H1 (cell line): Measurements from ENCODE around the gene INPP5F. TPM values are rescaled to one million over a fixed set of nuclear protein-coding genes. Genes with fewer than 3 reads are reported as not detected.

Experiments used
- CTCF ChIA-PET: fragments of 300-600 bp; sonication (Branson Sonifier 250); formaldehyde crosslinking; loops from one replicate; lab custom pipeline; 2021; ENCODE audit not compliant: partially characterized antibody; lab: Charles Lee
- POLR2A ChIA-PET: fragments of 300-600 bp; sonication (Branson Sonifier 250); formaldehyde crosslinking; loops from one replicate; lab custom pipeline; 2021; ENCODE audit warnings: inconsistent platforms; ENCODE audit not compliant: partially characterized antibody; lab: Charles Lee
- DNase-seq, 2 experiments: peaks; one replicate each; pipeline versions ENCODE4 v3.0.0 to v3.0.0-alpha.2; 2010 to 2022; ENCODE audit warnings: low spot score in 2 of 2, low read depth in 1 of 2, mixed read lengths in 1 of 2
- FAIRE-seq: peaks from 2 replicates; lab custom pipeline; 2011; peaks lifted over from hg19 to GRCh38; lab: Jason Lieb, UNC
- H2AFZ ChIP-seq: 2 replicates; pipeline ENCODE4 v1.8.1; 2012; ENCODE audit warnings: low read length, inconsistent platforms
- H2AK5ac ChIP-seq: 2 replicates; pipeline ENCODE4 v1.6.1; 2013; ENCODE audit warnings: low read depth, low read length
- H2BK120ac ChIP-seq: replicated peaks from 2 replicates; pipeline ENCODE3; 2013; ENCODE audit warnings: low read depth, low read length, inconsistent platforms
- H2BK12ac ChIP-seq: 2 replicates; pipeline ENCODE4 v1.6.1; 2013; ENCODE audit warnings: low read depth, low read length
- H2BK15ac ChIP-seq: 2 replicates; pipeline ENCODE4 v1.6.1; 2013; ENCODE audit warnings: low read length
- H2BK20ac ChIP-seq: 2 replicates; pipeline ENCODE4 v1.6.1; 2013; ENCODE audit warnings: low read length
- H2BK5ac ChIP-seq: 2 replicates; pipeline ENCODE4 v1.6.1; 2013; ENCODE audit warnings: low read depth, low read length
- H3K14ac ChIP-seq: 2 replicates; pipeline ENCODE4 v1.6.1; 2013; ENCODE audit warnings: inconsistent platforms; ENCODE audit not compliant: insufficient read length
- H3K18ac ChIP-seq: 2 replicates; pipeline ENCODE4 v1.6.1; 2013; ENCODE audit warnings: low read length; ENCODE audit errors: extremely low read depth
- H3K23ac ChIP-seq: 2 replicates; pipeline ENCODE4 v1.6.1; 2013; ENCODE audit warnings: inconsistent platforms; ENCODE audit not compliant: insufficient read length
- H3K23me2 ChIP-seq: 2 replicates; pipeline ENCODE4 v1.6.1; 2013; ENCODE audit warnings: low read depth, low read length
- H3K27ac ChIP-seq: 2 replicates; pipeline ENCODE4 v1.6.1; 2011; ENCODE audit warnings: low read depth, low read length, inconsistent platforms
- H3K27me3 ChIP-seq, 4 experiments: replicated peaks in 1 of 4; 1 replicate in 1 of 4; 2 replicates in 3 of 4; pipeline versions ENCODE4 v1.6.1 to v1.8.1; 2011 to 2013; ENCODE audit warnings: low read length in 3 of 4, mild to moderate bottlenecking in 3 of 4, inconsistent platforms in 2 of 4, mixed read lengths in 2 of 4, moderate library complexity in 1 of 4; ENCODE audit not compliant: control insufficient read depth in 3 of 4, insufficient read depth in 3 of 4; ENCODE audit errors: extremely low read depth in 1 of 4
- H3K36me3 ChIP-seq, 4 experiments: 2 replicates each; pipeline versions ENCODE4 v1.6.1 to v1.8.1; 2011 to 2013; ENCODE audit warnings: mild to moderate bottlenecking in 4 of 4, low read length in 3 of 4, moderate library complexity in 2 of 4, control low read depth in 1 of 4, inconsistent platforms in 1 of 4; ENCODE audit not compliant: insufficient read depth in 4 of 4, control insufficient read depth in 2 of 4
- H3K4ac ChIP-seq: replicated peaks from 2 replicates; pipeline ENCODE3; 2013; ENCODE audit warnings: low read length, low read depth, mixed read lengths, inconsistent platforms; ENCODE audit not compliant: insufficient read length
- H3K4me1 ChIP-seq, 4 experiments: replicated peaks in 1 of 4; 1 replicate in 1 of 4; 2 replicates in 3 of 4; pipeline versions ENCODE4 v1.6.1 to v1.8.1; 2011 to 2013; ENCODE audit warnings: low read length in 3 of 4, inconsistent platforms in 2 of 4, mixed read lengths in 1 of 4; ENCODE audit not compliant: insufficient read depth in 4 of 4, control insufficient read depth in 3 of 4
- H3K4me2 ChIP-seq, 2 experiments: 2 replicates each; pipeline versions ENCODE4 v1.6.1 to v1.8.1; 2011 to 2013; ENCODE audit warnings: low read depth in 2 of 2, low read length in 2 of 2, control low read depth in 1 of 2, inconsistent platforms in 1 of 2, mild to moderate bottlenecking in 1 of 2; ENCODE audit not compliant: insufficient read depth in 1 of 2
- H3K4me3 ChIP-seq, 4 experiments: fragments of 200-600, 300-600 bp in 1 of 4; sonication (generic), shearing (Covaris generic), sonication (Bioruptor Twin) in 1 of 4; 2 replicates each; pipeline versions ENCODE4 v1.5.1 to v1.8.1; 2011 to 2016; ENCODE audit warnings: low read length in 4 of 4, low read depth in 3 of 4, control low read depth in 2 of 4, inconsistent platforms in 2 of 4, mild to moderate bottlenecking in 2 of 4, mixed read lengths in 1 of 4, moderate library complexity in 1 of 4; ENCODE audit not compliant: insufficient read depth in 2 of 4; ENCODE audit errors: extremely low read depth in 1 of 4
- H3K56ac ChIP-seq: replicated peaks from 2 replicates; pipeline ENCODE3; 2013; ENCODE audit warnings: low read depth, mild to moderate bottlenecking, mixed read lengths, low read length, inconsistent platforms; ENCODE audit not compliant: insufficient read length
- H3K79me1 ChIP-seq: 2 replicates; pipeline ENCODE4 v1.6.1; 2013; ENCODE audit warnings: low read depth, low read length, control low read depth
- H3K79me2 ChIP-seq, 2 experiments: 2 replicates each; pipeline versions ENCODE4 v1.6.1 to v1.8.1; 2012 to 2013; ENCODE audit warnings: low read length in 2 of 2, mild to moderate bottlenecking in 2 of 2, inconsistent platforms in 1 of 2; ENCODE audit not compliant: insufficient read depth in 2 of 2, control insufficient read depth in 1 of 2
- H3K9ac ChIP-seq, 4 experiments: replicated peaks in 1 of 4; 1 replicate in 1 of 4; 2 replicates in 3 of 4; pipeline versions ENCODE4 v1.6.1 to v1.8.1; 2011 to 2013; ENCODE audit warnings: low read depth in 3 of 4, low read length in 3 of 4, control low read depth in 2 of 4, mild to moderate bottlenecking in 2 of 4, moderate library complexity in 2 of 4, inconsistent platforms in 1 of 4; ENCODE audit errors: extremely low read depth in 1 of 4
- H3K9me3 ChIP-seq, 2 experiments: 2 replicates each; pipeline versions ENCODE4 v1.6.1 to v1.8.1; 2012 to 2013; ENCODE audit warnings: mild to moderate bottlenecking in 2 of 2, moderate library complexity in 2 of 2, control low read depth in 1 of 2, inconsistent platforms in 1 of 2, low read depth in 1 of 2, low read length in 1 of 2, mixed read lengths in 1 of 2; ENCODE audit not compliant: insufficient read depth in 2 of 2
- H4K20me1 ChIP-seq, 2 experiments: replicated peaks in 1 of 2; 2 replicates each; pipeline versions ENCODE3 to v1.8.1; 2011 to 2013; ENCODE audit warnings: inconsistent platforms in 2 of 2, low read length in 2 of 2, mild to moderate bottlenecking in 1 of 2; ENCODE audit not compliant: insufficient read depth in 2 of 2, control insufficient read depth in 1 of 2
- H4K5ac ChIP-seq: 2 replicates; pipeline ENCODE4 v1.6.1; 2013; ENCODE audit warnings: low read length, low read depth, mixed read lengths, inconsistent platforms; ENCODE audit not compliant: insufficient read length
- H4K8ac ChIP-seq: 2 replicates; pipeline ENCODE4 v1.8.0; 2013; ENCODE audit warnings: mild to moderate bottlenecking, moderate library complexity, low read length, inconsistent platforms; ENCODE audit not compliant: insufficient read depth; ENCODE audit errors: extremely low read depth
- H4K91ac ChIP-seq: replicated peaks from 2 replicates; pipeline ENCODE3; 2013; ENCODE audit warnings: low read length, mixed read lengths, inconsistent platforms; ENCODE audit not compliant: insufficient read length
- ASH2L ChIP-seq: fragments of 200-600, 300-600 bp; sonication (generic); IDR thresholded peaks from one replicate; pipeline ENCODE4 v1.7.1; 2017; ENCODE audit warnings: low read length
- CHD1 ChIP-seq: IDR thresholded peaks from 2 replicates; pipeline ENCODE4 v1.6.1; 2012; ENCODE audit warnings: low read depth, low read length, improper control_type of control experiment
- CHD2 ChIP-seq: IDR thresholded peaks from 2 replicates; pipeline ENCODE4 v1.6.1; 2012; ENCODE audit warnings: low read length, improper control_type of control experiment
- CREB1 ChIP-seq: IDR thresholded peaks from 2 replicates; pipeline ENCODE4 v1.6.1; 2012; ENCODE audit warnings: inconsistent platforms
- KDM1A ChIP-seq: fragments of 200-600, 300-600 bp; sonication (generic); IDR thresholded peaks from 2 replicates; pipeline ENCODE4 v1.7.1; 2016; ENCODE audit warnings: mild to moderate bottlenecking, low read length, borderline replicate concordance
- KDM5A ChIP-seq: fragments of 200-600 bp; IDR thresholded peaks from 2 replicates; pipeline ENCODE4 v1.7.1; 2012; ENCODE audit warnings: mild to moderate bottlenecking, low read length, inconsistent platforms, mixed read lengths
- PHF8 ChIP-seq: fragments of 200-600 bp; sonication (generic); conservative IDR thresholded peaks from 2 replicates; pipeline ENCODE4 v1.7.1; 2012; ENCODE audit warnings: low read depth, mild to moderate bottlenecking, inconsistent platforms, low read length, moderate library complexity
- POLR2AphosphoS5 ChIP-seq: IDR thresholded peaks from 2 replicates; pipeline ENCODE4 v1.6.1; 2011; ENCODE audit warnings: low read depth, low read length
- POU5F1 ChIP-seq: IDR thresholded peaks from 2 replicates; pipeline ENCODE4 v1.6.1; 2011; ENCODE audit warnings: low read depth, mild to moderate bottlenecking, low read length, moderate library complexity
- RAD21 ChIP-seq, 2 experiments: IDR thresholded peaks in 1 of 2; conservative IDR thresholded peaks in 1 of 2; 2 replicates each; pipeline ENCODE4 v1.6.1; 2011; ENCODE audit warnings: low read depth in 2 of 2, low read length in 2 of 2, improper control_type of control experiment in 1 of 2, inconsistent platforms in 1 of 2, mild to moderate bottlenecking in 1 of 2, moderate library complexity in 1 of 2
- RBBP5 ChIP-seq: IDR thresholded peaks from 2 replicates; pipeline ENCODE4 v1.7.1; 2012; ENCODE audit warnings: low read depth, mild to moderate bottlenecking, inconsistent platforms, low read length, moderate library complexity, borderline replicate concordance
- RFX5 ChIP-seq: IDR thresholded peaks from 2 replicates; pipeline ENCODE4 v1.6.1; 2011; ENCODE audit warnings: low read depth, low read length, improper control_type of control experiment, borderline replicate concordance
- ZNF274 ChIP-seq: IDR thresholded peaks from 2 replicates; pipeline ENCODE4 v1.7.0; 2012; ENCODE audit warnings: low read length, borderline replicate concordance; ENCODE audit errors: extremely low read depth
- WGBS, 2 experiments: shearing (Covaris generic) in 1 of 2; methylation state at CpG; one replicate each; pipeline versions ENCODE4 v1.1.6 to v1.1.7; 2013 to 2015; ENCODE audit warnings: low lambda C conversion rate in 2 of 2, mixed read lengths in 2 of 2, inconsistent platforms in 1 of 2, low coverage in 1 of 2, missing lambda C conversion rate in 1 of 2; ENCODE audit not compliant: insufficient replicate concordance in 2 of 2, insufficient coverage in 1 of 2, insufficient read length in 1 of 2; ENCODE audit errors: extremely low coverage in 1 of 2, missing lambda C conversion rate in 1 of 2; 5-methylcytosine and 5-hydroxymethylcytosine counted together
- polyA plus RNA-seq, 7 experiments: library from polyadenylated mRNA; depleted of rRNA in 3 of 7; stranded (reverse) in 5 of 7; unstranded in 2 of 7; fragments of >200 nt in 5 of 7; fragments of 200-250 nt in 2 of 7; gene quantifications; 1 replicate in 5 of 7; 2 replicates in 1 of 7; 4 replicates in 1 of 7; pipeline versions ENCODE4 v1.2.1 to v1.2.3, GENCODE V29; 2011 to 2013; ENCODE audit warnings: missing spikeins in 2 of 7, mixed read lengths in 2 of 7
- total RNA-seq: library from RNA; stranded (reverse); fragmentation: NEBNext Ultra II Directional; extraction: Animal tissue kit (Norgen Biotek cat#: 25700); gene quantifications from 2 replicates; pipeline ENCODE4 v1.2.1, GENCODE V29; 2021
- TF ChIP-seq, protein P1 (sequence below): IDR thresholded peaks from 2 replicates; pipeline ENCODE4 v1.6.1; 2011; ENCODE audit warnings: low read length, improper control_type of control experiment

INPP5F gene
- total and polyA plus RNA-seq, 2 of the 8 experiments (the other 6 are each of a cell fraction or from before 2014, with no cell fraction given) = 50.1 to 101 TPM

- Histone ChIP-seq H3K79me1 (no peaks in the 10 kb centered on the region; the same call in 1 of the 2 replicates), H4K91ac (no peak overlapping the region), H2AFZ (no peak overlapping the region), H4K20me1 (no peaks in the 10 kb centered on the region), H4K5ac (no peak overlapping the region), H3K23ac (no peak overlapping the region), H3K36me3 (no peaks in the 10 kb centered on the region), H3K79me2 (no peaks in the 10 kb centered on the region), H3K27ac (no peak overlapping the region), H2BK20ac (no peak overlapping the region), H3K14ac (no peak overlapping the region), H4K8ac (no peak overlapping the region), H3K4me1 (peaks cover 0 to 2% (median 0%) of the 10 kb centered on the region in 4 experiments; a peak in 2 of 7 replicates), H3K4me3 (no peak overlapping the region), H3K56ac (no peak overlapping the region), H3K18ac (no peak overlapping the region), H2BK5ac (no peak overlapping the region), H3K9me3 (no peaks in the 10 kb centered on the region), H2BK12ac (no peak overlapping the region), H3K9ac (no peak overlapping the region), H3K4me2 (no peak overlapping the region), H3K23me2 (no peaks in the 10 kb centered on the region), H2BK120ac (no peak overlapping the region), H3K4ac (no peak overlapping the region), H2AK5ac (no peak overlapping the region), H2BK15ac (no peak overlapping the region), H3K27me3 (no peaks in the 10 kb centered on the region; a peak in 1 of 7 replicates)
- POLR2A ChIA-PET = interaction anchor here (0.7 to 1.4 kb wide), 2 partner anchors 74 to 99 kb away, joined by 4 read pairs; no protein-coding TSS in a partner anchor
- no peak for FAIRE-seq
- WGBS, 2 experiments = 91% methylated on average over 3 of the region's 3 CpGs; no CpG with 5 or more reads in 1 of the 2 experiments
- no peak for DNase-seq
- CTCF ChIA-PET = interaction anchor here (0.9 to 2.5 kb wide), 3 partner anchors 10 to 74 kb away, joined by 3 to 18 read pairs (median 10); no protein-coding TSS in a partner anchor
- TF ChIP-seq, protein P1, sequence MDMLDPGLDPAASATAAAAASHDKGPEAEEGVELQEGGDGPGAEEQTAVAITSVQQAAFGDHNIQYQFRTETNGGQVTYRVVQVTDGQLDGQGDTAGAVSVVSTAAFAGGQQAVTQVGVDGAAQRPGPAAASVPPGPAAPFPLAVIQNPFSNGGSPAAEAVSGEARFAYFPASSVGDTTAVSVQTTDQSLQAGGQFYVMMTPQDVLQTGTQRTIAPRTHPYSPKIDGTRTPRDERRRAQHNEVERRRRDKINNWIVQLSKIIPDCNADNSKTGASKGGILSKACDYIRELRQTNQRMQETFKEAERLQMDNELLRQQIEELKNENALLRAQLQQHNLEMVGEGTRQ = no peak
- no peak for TF ChIP-seq CHD1
- TF ChIP-seq ZNF274 = no peak
- no peak for TF ChIP-seq RFX5
- no peak for TF ChIP-seq ASH2L
- TF ChIP-seq CREB1 = no peak
- no peak for TF ChIP-seq POLR2AphosphoS5
- no peak for TF ChIP-seq RBBP5
- TF ChIP-seq POU5F1 = no peak
- TF ChIP-seq KDM1A = no peak
- no peak for TF ChIP-seq PHF8
- TF ChIP-seq KDM5A = no peak
- TF ChIP-seq CHD2 = no peak
- TF ChIP-seq RAD21 (IDR thresholded peaks at IDR 0.05 in 1 of 2, conservative IDR thresholded peaks at IDR 0.05 in 1 of 2; ENCODE audit: low read depth in 2 of 2, low read length in 2 of 2) = no peak
Measured at GRCh38 chr10:119761106-119761505, 35.3 kb downstream of the INPP5F start.
